MM.1S (cell line): Measurements from ENCODE around the gene EAPP.
"Not testable (repeated sequence)": the region's sequence is repeated elsewhere in the genome, so short reads cannot be mapped to it uniquely, and the experiment has no call there.

Experiments used
- DNase-seq: peaks from one replicate; pipeline ENCODE4 v3.0.0-alpha.2; 2015
- H2AFZ ChIP-seq: fragments of 300-600 bp; sonication (generic); 2 replicates; pipeline ENCODE4 v1.6.0; 2016; ENCODE audit warnings: antibody characterized with exemption, low read length
- H3F3A ChIP-seq: fragments of 300-600 bp; sonication (generic); 2 replicates; pipeline ENCODE4 v1.6.1; 2016; ENCODE audit warnings: mild to moderate bottlenecking, antibody characterized with exemption, low read length, moderate library complexity, mixed read lengths; ENCODE audit not compliant: insufficient read depth
- H3K27ac ChIP-seq: fragments of 300-600 bp; sonication (generic); 2 replicates; pipeline ENCODE4 v1.5.1; 2016; ENCODE audit warnings: mild to moderate bottlenecking, low read length
- H3K27me3 ChIP-seq: fragments of 300-600 bp; sonication (generic); replicated peaks from 2 replicates; pipeline ENCODE4 v1.6.0; 2016; ENCODE audit warnings: low read length; ENCODE audit not compliant: insufficient read depth
- H3K36me3 ChIP-seq: fragments of 300-600 bp; sonication (generic); replicated peaks from 2 replicates; pipeline ENCODE4 v1.6.1; 2016; ENCODE audit warnings: mild to moderate bottlenecking, low read length, mixed read lengths; ENCODE audit not compliant: insufficient read depth
- H3K4me1 ChIP-seq: fragments of 300-600 bp; sonication (generic); 2 replicates; pipeline ENCODE4 v1.6.1; 2016; ENCODE audit warnings: low read length, mixed read lengths
- H3K4me2 ChIP-seq: fragments of 300-600 bp; sonication (generic); 2 replicates; pipeline ENCODE4 v1.6.0; 2016; ENCODE audit warnings: low read depth, low read length
- H3K4me3 ChIP-seq: fragments of 300-600 bp; sonication (generic); 2 replicates; pipeline ENCODE4 v1.5.1; 2016; ENCODE audit warnings: low read length, mixed read lengths
- H3K79me2 ChIP-seq: fragments of 300-600 bp; sonication (generic); 2 replicates; pipeline ENCODE4 v1.6.1; 2016; ENCODE audit warnings: mixed run types, low read length, mixed read lengths
- H3K9ac ChIP-seq: fragments of 300-600 bp; sonication (generic); 2 replicates; pipeline ENCODE4 v1.6.1; 2016; ENCODE audit warnings: low read length, mixed read lengths
- H3K9me2 ChIP-seq: fragments of 300-600 bp; sonication (generic); replicated peaks from 2 replicates; pipeline ENCODE4 v1.6.1; 2016; ENCODE audit warnings: mild to moderate bottlenecking, low read length, mixed read lengths; ENCODE audit not compliant: insufficient read depth
- H3K9me3 ChIP-seq: fragments of 300-600 bp; sonication (generic); replicated peaks from 2 replicates; pipeline ENCODE4 v1.6.1; 2016; ENCODE audit warnings: mild to moderate bottlenecking, low read length, mixed read lengths; ENCODE audit not compliant: insufficient read depth
- H4K20me1 ChIP-seq: fragments of 300-600 bp; sonication (generic); 2 replicates; pipeline ENCODE4 v1.6.1; 2016; ENCODE audit warnings: mild to moderate bottlenecking, low read length, moderate library complexity, mixed read lengths; ENCODE audit not compliant: insufficient read depth
- CTCF ChIP-seq: fragments of 300-600 bp; sonication (generic); IDR thresholded peaks from 2 replicates; pipeline ENCODE4 v1.5.1; 2016; ENCODE audit warnings: antibody characterized with exemption, low read length, mixed read lengths
- EZH2 ChIP-seq: fragments of 300-600 bp; sonication (generic); optimal IDR thresholded peaks from 2 replicates; pipeline ENCODE3; 2017; ENCODE audit warnings: low read depth, mild to moderate bottlenecking, antibody characterized with exemption, low read length, mixed read lengths
- EZH2phosphoT487 ChIP-seq: fragments of 300-600 bp; sonication (generic); IDR thresholded peaks from 2 replicates; pipeline ENCODE4 v1.6.1; 2018; ENCODE audit warnings: antibody characterized with exemption, low read length

EAPP gene

GRCh38 chr14:34554540-34555250 is 15.2 kb upstream of the EAPP start:
- H3K27ac ChIP-seq = peak overlapping the region; percentile 18; the same call in 1 of the 2 replicates
- H3K9me2 ChIP-seq = no peaks in the 10 kb centered on the region

GRCh38 chr14:34549276-34549966 is 9.9 kb upstream of the EAPP start:
- H3K27me3 ChIP-seq, H4K20me1 ChIP-seq, H3K9me3 ChIP-seq, H3K4me3 ChIP-seq, H3K9me2 ChIP-seq, H3K27ac ChIP-seq, H3K4me1 ChIP-seq, DNase-seq, H3K36me3 ChIP-seq, H2AFZ ChIP-seq, H3K9ac ChIP-seq, H3K79me2 ChIP-seq, H3K4me2 ChIP-seq, H3F3A ChIP-seq: not testable (repeated sequence)

More at GRCh38 chr14:34554540-34555250, 15.2 kb upstream of the EAPP start:
- TF ChIP-seq CTCF (no peak), EZH2phosphoT487 (no peak), EZH2 (no peak)
- Histone ChIP-seq H3K79me2 (no peaks in the 10 kb centered on the region), H3K4me3 (no peak overlapping the region; the same call in 1 of the 2 replicates), H3K36me3 (no peaks in the 10 kb centered on the region), H4K20me1 (no peaks in the 10 kb centered on the region), H3K4me1 (no peaks in the 10 kb centered on the region), H3K4me2 (peak overlapping the region; percentile 43), H3K9ac (no peak overlapping the region), H3K27me3 (no peaks in the 10 kb centered on the region), H3F3A (peaks cover 11% of the 10 kb centered on the region), H3K9me3 (no peaks in the 10 kb centered on the region), H2AFZ (no peak overlapping the region)
- DNase-seq = peak; percentile 14

- no peak for DNase-seq
Measured at GRCh38 chr14:34548472-34548981, 9.0 kb upstream of the EAPP start.

GRCh38 chr14:34547136-34547520 is 7.6 kb upstream of the EAPP start:
- not testable (repeated sequence) for H4K20me1 ChIP-seq, H3K9ac ChIP-seq, H2AFZ ChIP-seq, H3K27me3 ChIP-seq, H3K27ac ChIP-seq, H3K9me2 ChIP-seq, H3K4me2 ChIP-seq, H3F3A ChIP-seq, H3K4me3 ChIP-seq, H3K9me3 ChIP-seq, H3K36me3 ChIP-seq, H3K79me2 ChIP-seq, H3K4me1 ChIP-seq, DNase-seq

More at GRCh38 chr14:34548472-34548981, 9.0 kb upstream of the EAPP start:
- Histone ChIP-seq H3K27me3 (no peaks in the 10 kb centered on the region), H3K27ac (no peak overlapping the region), H3K9ac (no peak overlapping the region), H3K36me3 (no peaks in the 10 kb centered on the region), H3K9me2 (no peaks in the 10 kb centered on the region), H3F3A (peaks cover 2% of the 10 kb centered on the region; the same call in 1 of the 2 replicates), H3K9me3 (no peaks in the 10 kb centered on the region), H3K4me1 (no peaks in the 10 kb centered on the region), H4K20me1 (no peaks in the 10 kb centered on the region), H3K4me3 (no peak overlapping the region), H3K79me2 (no peaks in the 10 kb centered on the region), H3K4me2 (no peak overlapping the region), H2AFZ (no peak overlapping the region)
- TF ChIP-seq EZH2phosphoT487 (no peak), CTCF (no peak), EZH2 (no peak)

GRCh38 chr14:34546272-34547135 is 7.0 kb upstream of the EAPP start:
- not testable (repeated sequence) for H2AFZ ChIP-seq, H3K4me3 ChIP-seq, H3K36me3 ChIP-seq, H3K79me2 ChIP-seq, H3K9ac ChIP-seq, H3K4me1 ChIP-seq, H4K20me1 ChIP-seq, H3K27me3 ChIP-seq, DNase-seq, H3K9me3 ChIP-seq, H3K27ac ChIP-seq, H3K9me2 ChIP-seq, H3F3A ChIP-seq, H3K4me2 ChIP-seq
